Ovary (tissue), 9 donors: Measurements from ENCODE around the gene LMO4. TPM values are rescaled to one million over a fixed set of nuclear protein-coding genes. Genes with fewer than 3 reads are reported as not detected.

ENCODE experiments used
- DNase-seq, 5 donors: peaks; one replicate each; pipeline ENCODE4 v3.0.0-alpha.2; 2019 to 2020
- H3K27ac ChIP-seq, 2 donors: fragments of 200-600 bp; one replicate each; pipeline versions ENCODE4 v1.5.1 to v1.8.0; 2019 to 2022
- H3K27me3 ChIP-seq: fragments of 200-600 bp; one replicate; pipeline ENCODE4 v1.8.0; 2022
- H3K36me3 ChIP-seq: fragments of 200-600 bp; sonication (generic); one replicate; pipeline ENCODE4 v1.5.1; 2019
- H3K4me1 ChIP-seq: one replicate; pipeline ENCODE4 v1.8.1; 2013; ENCODE audit warnings: mild to moderate bottlenecking, moderate library complexity; ENCODE audit not compliant: insufficient read depth
- H3K4me3 ChIP-seq: fragments of 200-600 bp; sonication (generic); one replicate; pipeline ENCODE4 v1.5.1; 2017
- H3K9me3 ChIP-seq, 2 donors: fragments of 200-600 bp in 1 of 2; sonication (generic) in 1 of 2; one replicate each; pipeline versions ENCODE4 v1.5.1 to v1.8.1; 2013 to 2019; ENCODE audit warnings: mild to moderate bottlenecking in 1 of 2, moderate library complexity in 1 of 2
- EP300 ChIP-seq: sonication (generic); formaldehyde crosslinking; IDR thresholded peaks from one replicate; pipeline ENCODE4 v1.6.1; 2017; ENCODE audit warnings: antibody characterized with exemption
- POLR2A ChIP-seq: fragments of 450-650 bp; IDR thresholded peaks from one replicate; pipeline ENCODE4 v1.6.1; 2017; ENCODE audit warnings: antibody characterized with exemption, mild to moderate bottlenecking, moderate library complexity
- WGBS, 3 donors: extraction: QIAGEN DNeasy Blood & Tissue Kit in 1 of 3; methylation state at CpG; one replicate each; pipeline versions ENCODE4 v1.1.5 to v1.1.7; 2013 to 2017; 5-methylcytosine and 5-hydroxymethylcytosine counted together
- intact Hi-C, 4 donors: fragments of 100-400 bp; cut with DNase I; formaldehyde crosslinking; loops; one replicate each; pipeline versions ENCODE4 v1.11.0 to v1.15.1; 2022 to 2023
- polyA plus RNA-seq, 2 donors: library from polyadenylated mRNA; stranded (reverse); fragments of 200-250 nt in 1 of 2; fragments of 350-450 nt in 1 of 2; fragmentation: Illumina TruSeq in 1 of 2; extraction: RNeasy Lipid Tissue Mini Kit (QIAGEN cat#74804) in 1 of 2; gene quantifications; one replicate each; pipeline ENCODE4 v1.2.3, GENCODE V29; 2013 to 2014
- total RNA-seq, 7 donors: library from RNA; depleted of rRNA in 2 of 7; stranded (reverse); fragments of >200 nt in 2 of 7; fragmentation: NEBNext Ultra II Directional in 3 of 7; extraction: Animal tissue kit (Norgen Biotek cat#: 25700) in 3 of 7; gene quantifications; one replicate each; pipeline versions ENCODE4 v1.1.0 to v1.2.4, GENCODE V29; 2016 to 2023
- TF ChIP-seq, protein P1 (sequence below), 3 donors: fragments of 450-650 bp in 2 of 3; fragments of 200-600 bp in 1 of 3; IDR thresholded peaks; one replicate each; pipeline versions ENCODE4 v1.5.1 to v1.8.0; 2016 to 2022; ENCODE audit warnings: antibody characterized with exemption in 3 of 3, mild to moderate bottlenecking in 1 of 3
- donor health status: DM: no; HTN: no; CAD: no; lungs with moderate emphysema.
- donor health status: DM: no; HTN: no; CAD: no.
- donor health status: Bipolar disorder and iron deficiency.
- donor health status: DM: yes; HTN: yes; CAD: no.
- donor health status: DM: no; HTN: no; CAD: no.
- donor health status: DM: yes; HTN: yes; CAD: no.

The LMO4 gene
- total and polyA plus RNA-seq, 9 donors, result 21.7 to 85.4 (median 42.2) TPM

DNA sequence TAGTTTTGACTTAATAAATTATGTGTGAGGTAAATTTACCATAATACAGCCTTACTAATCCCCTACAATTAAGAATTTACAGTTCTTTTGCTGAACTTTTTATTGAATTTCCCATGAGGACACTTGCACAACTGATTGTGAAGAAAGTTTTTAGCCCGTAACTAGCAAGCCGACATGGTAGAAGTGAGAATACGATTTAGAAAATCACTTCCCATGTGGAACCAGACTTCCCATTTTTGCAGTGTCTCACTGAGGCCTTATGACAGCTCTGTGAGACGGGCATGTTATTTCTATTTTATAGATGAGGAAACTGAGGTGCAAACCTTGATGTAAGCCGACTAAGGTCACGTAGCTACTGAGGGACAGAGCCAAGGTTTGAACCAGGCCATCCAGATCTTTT lies 32.5 kb upstream of the LMO4 start:
- H3K9me3 ChIP-seq, result no peaks in the 10 kb centered on the region
- DNase-seq, result no peak
- intact Hi-C loops, result no loop called here
- H3K27ac ChIP-seq, result no peak overlapping the region
- H3K4me3 ChIP-seq, result no peak overlapping the region
- no peaks in the 10 kb centered on the region for H3K4me1 ChIP-seq
- H3K36me3 ChIP-seq, result no peaks in the 10 kb centered on the region
- no peaks in the 10 kb centered on the region for H3K27me3 ChIP-seq
- 91 to 96% (median 94%) methylated on average over 6 of the region's 6 CpGs for WGBS, 3 donors
- TF ChIP-seq, protein P1, sequence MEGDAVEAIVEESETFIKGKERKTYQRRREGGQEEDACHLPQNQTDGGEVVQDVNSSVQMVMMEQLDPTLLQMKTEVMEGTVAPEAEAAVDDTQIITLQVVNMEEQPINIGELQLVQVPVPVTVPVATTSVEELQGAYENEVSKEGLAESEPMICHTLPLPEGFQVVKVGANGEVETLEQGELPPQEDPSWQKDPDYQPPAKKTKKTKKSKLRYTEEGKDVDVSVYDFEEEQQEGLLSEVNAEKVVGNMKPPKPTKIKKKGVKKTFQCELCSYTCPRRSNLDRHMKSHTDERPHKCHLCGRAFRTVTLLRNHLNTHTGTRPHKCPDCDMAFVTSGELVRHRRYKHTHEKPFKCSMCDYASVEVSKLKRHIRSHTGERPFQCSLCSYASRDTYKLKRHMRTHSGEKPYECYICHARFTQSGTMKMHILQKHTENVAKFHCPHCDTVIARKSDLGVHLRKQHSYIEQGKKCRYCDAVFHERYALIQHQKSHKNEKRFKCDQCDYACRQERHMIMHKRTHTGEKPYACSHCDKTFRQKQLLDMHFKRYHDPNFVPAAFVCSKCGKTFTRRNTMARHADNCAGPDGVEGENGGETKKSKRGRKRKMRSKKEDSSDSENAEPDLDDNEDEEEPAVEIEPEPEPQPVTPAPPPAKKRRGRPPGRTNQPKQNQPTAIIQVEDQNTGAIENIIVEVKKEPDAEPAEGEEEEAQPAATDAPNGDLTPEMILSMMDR (IDR thresholded peaks at IDR 0.05), result no peak
- no peak for TF ChIP-seq EP300
- TF ChIP-seq POLR2A, result no peak

DNA sequence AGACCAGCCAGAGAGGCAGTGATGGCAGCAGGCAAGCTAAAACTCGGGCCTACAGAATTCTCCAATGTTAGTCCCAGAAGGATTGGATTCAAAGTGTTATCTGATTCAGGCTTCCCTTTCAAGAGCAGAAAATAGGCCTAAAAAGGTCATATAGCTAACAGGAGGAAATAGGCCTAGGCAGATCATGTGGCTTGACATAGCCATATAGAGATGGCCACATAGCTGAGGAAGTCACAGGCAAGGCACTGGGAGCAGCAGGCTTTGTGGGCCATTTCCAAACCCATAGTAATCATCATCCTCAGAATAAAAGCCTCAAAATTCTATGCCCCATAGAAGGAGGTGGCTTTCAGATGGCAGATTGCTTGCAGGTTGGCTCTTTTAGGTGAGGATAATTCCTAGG lies 29.0 kb upstream of the LMO4 start:
- DNase-seq, result no peak
- TF ChIP-seq, protein P1 (IDR thresholded peaks at IDR 0.05), result no peak
- TF ChIP-seq POLR2A (no peak), EP300 (no peak)
- Histone ChIP-seq H3K9me3 (no peaks in the 10 kb centered on the region), H3K27ac (no peak overlapping the region), H3K27me3 (no peaks in the 10 kb centered on the region), H3K36me3 (no peaks in the 10 kb centered on the region), H3K4me3 (no peak overlapping the region), H3K4me1 (no peaks in the 10 kb centered on the region)
- 80 to 92% (median 89%) methylated on average over 1 of the region's 1 CpG for WGBS, 3 donors
- intact Hi-C loops, result no loop called here

DNA sequence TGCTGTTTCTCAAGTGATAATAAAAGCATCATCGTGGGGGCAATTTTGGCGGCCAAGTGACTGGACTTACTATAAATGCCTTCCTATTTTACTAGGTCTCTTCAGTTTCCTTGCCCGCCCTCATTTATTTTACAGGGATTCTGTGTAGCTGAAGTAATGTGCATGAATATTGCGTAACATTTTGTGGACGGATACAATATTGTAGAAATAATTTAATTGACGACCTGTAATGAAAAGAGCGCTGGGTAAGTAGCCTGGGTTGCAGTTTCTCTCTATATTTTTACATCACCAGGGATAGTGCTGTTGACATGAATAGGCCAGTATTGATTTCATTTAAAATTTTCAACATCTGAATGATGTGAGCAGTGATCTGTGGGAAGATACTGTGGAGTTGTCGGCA lies 28.1 kb upstream of the LMO4 start:
- H3K27me3 ChIP-seq, result no peaks in the 10 kb centered on the region
- no peak for DNase-seq
- WGBS, 3 donors, result 86 to 94% (median 93%) methylated on average over 8 of the region's 8 CpGs

DNA sequence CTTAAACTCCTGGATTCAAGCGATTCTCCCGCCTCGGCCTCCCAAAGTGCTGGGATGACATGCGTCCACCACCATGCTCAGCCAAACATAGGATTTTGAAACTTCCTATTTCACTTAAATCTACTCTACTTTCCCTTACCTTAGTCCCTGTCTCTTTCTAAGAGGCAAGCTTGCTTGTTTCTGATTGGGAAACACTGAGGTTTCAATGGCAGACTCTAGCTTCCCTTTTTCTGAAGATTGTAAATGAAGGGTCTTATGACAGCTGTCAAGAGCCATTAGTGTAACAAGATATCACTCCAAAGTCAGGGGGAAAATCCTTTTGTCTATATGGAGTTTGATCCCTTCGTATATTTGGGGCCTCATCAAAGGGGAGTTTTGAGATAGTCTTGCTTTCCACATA lies 23.5 kb upstream of the LMO4 start:
- Histone ChIP-seq H3K27me3 (no peaks in the 10 kb centered on the region), H3K9me3 (no peaks in the 10 kb centered on the region), H3K4me1 (no peaks in the 10 kb centered on the region), H3K36me3 (no peaks in the 10 kb centered on the region), H3K4me3 (no peak overlapping the region), H3K27ac (no peak overlapping the region)
- intact Hi-C loops, result no loop called here
- no peak for DNase-seq
- 78 to 96% (median 95%) methylated on average over 5 of the region's 5 CpGs for WGBS, 3 donors
- TF ChIP-seq, protein P1 (IDR thresholded peaks at IDR 0.05), result no peak
- TF ChIP-seq EP300, result no peak
- TF ChIP-seq POLR2A, result no peak

More for the DNA sequence above, 28.1 kb upstream of the LMO4 start:
- no peaks in the 10 kb centered on the region for H3K9me3 ChIP-seq
- TF ChIP-seq, protein P1 (IDR thresholded peaks at IDR 0.05), result no peak
- no peak for TF ChIP-seq EP300
- TF ChIP-seq POLR2A, result no peak
- no peaks in the 10 kb centered on the region for H3K36me3 ChIP-seq
- intact Hi-C loops, result no loop called here
- H3K27ac ChIP-seq, result no peak overlapping the region
- no peaks in the 10 kb centered on the region for H3K4me1 ChIP-seq
- H3K4me3 ChIP-seq, result no peak overlapping the region

DNA sequence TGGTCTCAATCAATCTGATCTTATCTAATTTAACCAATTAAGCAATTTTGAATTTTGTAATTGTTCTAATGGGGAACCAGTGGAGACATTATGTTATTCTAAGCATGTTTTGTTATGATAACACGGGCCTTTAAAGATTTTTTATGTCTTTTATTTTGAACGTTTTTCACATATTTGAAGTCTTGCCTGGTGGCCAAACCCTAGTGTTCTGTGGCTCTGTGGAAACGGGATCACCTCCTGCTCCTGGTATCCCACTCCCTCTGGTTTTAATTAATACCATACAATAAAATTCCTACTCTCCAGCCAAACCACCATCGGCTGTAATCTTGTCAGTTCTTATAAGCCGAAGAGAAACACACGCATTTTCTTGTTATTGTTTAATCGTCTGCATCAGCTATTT lies 22.9 kb upstream of the LMO4 start:
- Histone ChIP-seq H3K27ac (no peak overlapping the region), H3K36me3 (no peaks in the 10 kb centered on the region), H3K4me1 (no peaks in the 10 kb centered on the region), H3K27me3 (no peaks in the 10 kb centered on the region), H3K4me3 (no peak overlapping the region), H3K9me3 (no peaks in the 10 kb centered on the region)
- intact Hi-C loops, result no loop called here
- TF ChIP-seq POLR2A (no peak), EP300 (no peak)
- TF ChIP-seq, protein P1 (IDR thresholded peaks at IDR 0.05), result no peak
- WGBS, 3 donors, result 6 to 12% (median 9%) methylated on average over 7 of the region's 7 CpGs
- no peak for DNase-seq
